HK-2 (cell line): ENCODE measurements around the gene DDX27.

ENCODE experiments used
- DNase-seq: peaks from one replicate; pipeline ENCODE4 v3.0.0-alpha.2; 2018; ENCODE audit not compliant: unreplicated experiment

The DDX27 gene

DNA sequence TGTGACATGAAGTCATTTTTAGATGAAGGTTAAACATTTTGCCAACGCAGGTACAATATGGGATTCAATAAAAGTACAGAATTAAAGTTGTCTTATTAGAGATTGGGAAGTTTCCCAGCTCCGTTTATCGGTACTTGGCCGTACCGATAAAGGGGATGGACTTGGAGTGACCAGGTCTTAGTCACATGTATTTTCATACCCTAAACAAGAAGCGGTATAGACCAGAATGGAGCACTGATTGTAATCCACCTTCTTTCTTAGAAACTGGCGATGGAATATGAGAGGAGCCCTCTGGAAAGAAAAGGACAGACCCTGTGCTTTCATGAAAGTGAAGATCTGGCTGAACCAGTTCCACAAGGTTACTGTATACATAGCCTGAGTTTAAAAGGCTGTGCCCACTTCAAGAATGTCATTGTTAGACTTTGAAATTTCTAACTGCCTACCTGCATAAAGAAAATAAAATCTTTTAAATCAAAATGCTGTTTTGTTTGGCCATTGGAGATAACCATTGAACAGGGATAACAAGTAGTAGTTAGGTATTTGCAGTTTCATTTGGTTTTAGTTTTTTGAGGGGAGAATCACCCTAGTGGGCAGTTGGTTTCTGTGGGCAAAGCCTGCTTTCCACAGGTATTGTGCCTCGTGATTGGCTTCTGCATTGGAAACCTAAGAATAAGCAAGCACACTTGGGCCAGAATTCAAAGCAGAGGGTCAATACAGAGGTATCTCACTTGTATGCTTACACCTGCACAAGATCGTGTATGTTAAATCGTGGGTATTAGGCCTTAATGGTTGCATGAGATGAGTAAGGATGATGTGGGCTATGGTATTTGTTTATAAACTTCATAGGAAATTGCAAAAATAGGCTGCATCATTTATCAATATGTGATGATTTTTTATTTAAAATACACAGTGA is 69.8 kb downstream of the DDX27 start:
- DNase-seq: no peak

DNA sequence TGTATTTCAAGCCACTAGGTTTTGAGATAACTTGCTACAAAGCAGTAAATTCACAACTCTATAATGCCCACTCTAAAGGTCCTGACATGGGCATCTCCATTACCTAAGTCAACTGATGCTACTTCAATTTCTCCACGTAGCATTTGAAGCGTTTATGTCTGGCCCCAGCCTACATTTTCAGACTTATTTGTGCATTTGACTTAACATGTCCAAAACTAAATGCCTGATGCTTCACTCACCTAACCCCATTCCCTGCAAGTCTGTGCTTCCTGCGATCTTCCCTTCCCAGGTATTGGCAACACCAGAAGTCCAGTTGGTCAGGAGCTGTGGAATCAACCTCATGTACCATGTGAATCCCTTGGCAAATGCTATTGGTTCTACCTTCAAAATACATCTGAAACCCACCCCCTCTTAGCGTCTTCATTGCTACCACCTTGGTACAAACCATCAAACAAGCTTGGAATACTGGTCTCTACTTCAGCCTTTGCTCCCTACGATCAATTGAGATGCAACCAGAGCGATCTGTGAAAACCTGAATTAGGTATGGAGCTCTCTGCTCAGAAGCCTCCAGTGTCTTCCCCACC is 71.5 kb downstream of the DDX27 start:
- DNase-seq: no peak

DNA sequence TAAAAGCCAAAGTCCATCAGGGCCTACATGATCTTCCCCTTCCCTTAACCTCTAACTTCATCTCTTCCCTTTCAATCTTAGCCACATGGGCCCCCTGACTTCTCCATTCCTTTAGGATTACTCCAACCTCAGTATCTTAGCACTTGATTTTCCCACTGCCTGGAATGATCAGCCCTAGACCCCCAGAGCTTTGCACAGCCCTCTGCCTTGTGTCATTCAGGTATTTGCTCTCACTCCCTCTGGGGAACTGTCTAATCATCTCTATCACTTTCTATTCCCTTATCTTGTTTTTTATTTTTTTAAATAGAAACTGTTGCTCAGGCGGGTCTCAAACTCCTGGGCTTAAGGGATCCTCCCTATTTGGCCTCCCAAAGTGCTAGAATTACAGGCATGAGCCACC is 72.0 kb downstream of the DDX27 start:
- DNase-seq: no peak

DNA sequence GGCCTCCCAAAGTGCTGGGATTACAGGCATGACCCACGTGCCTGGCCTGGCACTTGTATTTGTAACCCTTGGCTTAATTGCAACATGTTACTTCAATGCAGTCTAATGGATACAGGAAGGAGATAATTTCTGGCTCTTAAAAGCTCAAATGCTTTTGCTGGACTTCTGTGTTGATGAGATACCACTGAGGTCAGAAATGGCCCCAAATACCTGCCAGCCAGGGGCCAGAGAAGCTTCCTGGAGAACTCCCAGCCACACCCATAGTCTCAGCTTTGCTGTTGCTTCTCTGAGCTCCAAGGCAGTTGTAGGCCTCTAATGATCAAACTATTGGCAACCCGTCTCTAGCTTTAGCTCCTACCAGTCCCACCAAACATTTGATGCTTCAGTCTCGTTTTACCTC is 72.8 kb downstream of the DDX27 start:
- no peak for DNase-seq

DNA sequence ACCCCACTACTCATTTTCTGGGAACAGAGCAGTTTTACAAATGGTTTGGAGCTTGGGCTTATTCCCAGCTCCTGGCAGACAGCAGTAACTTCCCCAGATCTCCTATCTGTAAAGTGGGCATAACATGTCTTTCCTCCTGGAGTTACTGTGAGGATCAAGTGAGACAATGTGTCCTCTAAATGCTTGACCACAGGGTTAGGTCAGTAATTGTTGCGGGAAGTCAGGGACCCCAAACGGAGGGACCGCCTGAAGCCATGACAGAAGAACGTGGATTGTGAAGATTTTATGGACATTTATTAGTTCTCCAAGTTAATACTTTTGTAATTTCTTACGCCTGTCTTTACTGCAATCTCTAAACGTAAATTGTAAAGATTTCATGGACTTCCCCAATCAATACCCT is 73.9 kb downstream of the DDX27 start:
- no peak for DNase-seq
